Osteoblast (primary cell): ENCODE measurements around the gene LMF2. TPM values are rescaled to one million over a fixed set of nuclear protein-coding genes. Genes with fewer than 3 reads are reported as not detected.

Experiments
- DNase-seq: peaks from one replicate; pipeline ENCODE4 v3.0.0; 2011; ENCODE audit warnings: low spot score, mixed read lengths; ENCODE audit not compliant: insufficient read length; ENCODE audit errors: missing footprints
- H2AFZ ChIP-seq: 2 replicates; pipeline ENCODE4 v1.6.0; 2011; ENCODE audit warnings: mild to moderate bottlenecking, low read length
- H3K27ac ChIP-seq: 2 replicates; pipeline ENCODE4 v1.5.1; 2011; ENCODE audit warnings: mild to moderate bottlenecking, low read depth, low read length, moderate library complexity
- H3K27me3 ChIP-seq: 2 replicates; pipeline ENCODE4 v1.6.0; 2012; ENCODE audit warnings: mild to moderate bottlenecking, control low read depth, inconsistent platforms, low read length, moderate library complexity; ENCODE audit not compliant: insufficient read depth
- H3K36me3 ChIP-seq: 2 replicates; pipeline ENCODE4 v1.5.1; 2011; ENCODE audit warnings: mild to moderate bottlenecking, low read length, control low read depth, moderate library complexity; ENCODE audit not compliant: insufficient read depth
- H3K4me1 ChIP-seq: 2 replicates; pipeline ENCODE4 v1.5.1; 2011; ENCODE audit warnings: mild to moderate bottlenecking, low read length, control low read depth, moderate library complexity; ENCODE audit not compliant: insufficient read depth
- H3K4me2 ChIP-seq: 2 replicates; pipeline ENCODE4 v1.6.0; 2011; ENCODE audit warnings: mild to moderate bottlenecking, low read length; ENCODE audit not compliant: insufficient read depth
- H3K4me3 ChIP-seq: fragments of 200-600 bp; sonication (generic); 3 replicates; pipeline ENCODE4 v1.5.1; 2012; ENCODE audit warnings: mild to moderate bottlenecking, low read length, inconsistent platforms; ENCODE audit not compliant: insufficient read depth
- H3K79me2 ChIP-seq: 2 replicates; pipeline ENCODE4 v1.6.0; 2012; ENCODE audit warnings: mild to moderate bottlenecking, low read length, control low read depth, inconsistent platforms; ENCODE audit not compliant: insufficient read depth
- H3K9me3 ChIP-seq: 2 replicates; pipeline ENCODE4 v1.5.1; 2011; ENCODE audit warnings: low read depth, low read length, control low read depth
- H4K20me1 ChIP-seq: 2 replicates; pipeline ENCODE4 v1.6.0; 2012; ENCODE audit warnings: mild to moderate bottlenecking, low read length, control low read depth; ENCODE audit not compliant: insufficient read depth
- CTCF ChIP-seq: IDR thresholded peaks from 2 replicates; pipeline ENCODE4 v1.5.1; 2011; ENCODE audit warnings: mild to moderate bottlenecking, low read depth, low read length, moderate library complexity; ENCODE audit errors: extremely low read depth
- total RNA-seq: library from RNA; depleted of rRNA; stranded (reverse); fragments of >200 nt; gene quantifications from 2 replicates; pipeline ENCODE4 v1.2.3, GENCODE V29; 2012

The LMF2 gene
- total RNA-seq, 1 donor, result 56.8 TPM

GRCh38 chr22:50470491-50470890 lies 37.0 kb downstream of the LMF2 start:
- Histone ChIP-seq H3K4me2 (no peak overlapping the region), H3K27me3 (no peaks in the 10 kb centered on the region), H3K27ac (no peak overlapping the region), H3K4me1 (peaks cover 18% of the 10 kb centered on the region), H2AFZ (no peak overlapping the region), H3K9me3 (no peaks in the 10 kb centered on the region), H4K20me1 (peaks cover 65% of the 10 kb centered on the region), H3K79me2 (peaks cover 73% of the 10 kb centered on the region), H3K4me3 (no peak overlapping the region), H3K36me3 (peaks cover 19% of the 10 kb centered on the region)
- no peak for TF ChIP-seq CTCF
- DNase-seq, result no peak

- DNase-seq, result peak; percentile 93
- peaks cover 27% of the 10 kb centered on the region for H3K36me3 ChIP-seq
- peaks cover 72% of the 10 kb centered on the region for H3K79me2 ChIP-seq
- H3K4me2 ChIP-seq, result no peak overlapping the region
- no peaks in the 10 kb centered on the region for H3K9me3 ChIP-seq
- no peak overlapping the region for H3K4me3 ChIP-seq
- no peak overlapping the region for H2AFZ ChIP-seq
- no peaks in the 10 kb centered on the region for H3K27me3 ChIP-seq
- H4K20me1 ChIP-seq, result peaks cover 65% of the 10 kb centered on the region
- H3K4me1 ChIP-seq, result peaks cover 13% of the 10 kb centered on the region
- H3K27ac ChIP-seq, result no peak overlapping the region
- TF ChIP-seq CTCF, result no peak
Measured at GRCh38 chr22:50469377-50470305, 37.9 kb downstream of the LMF2 start.

GRCh38 chr22:50468626-50469025 lies 38.9 kb downstream of the LMF2 start:
- H3K9me3 ChIP-seq, result no peaks in the 10 kb centered on the region
- peaks cover 9% of the 10 kb centered on the region for H3K4me1 ChIP-seq
- DNase-seq, result no peak

More at GRCh38 chr22:50468626-50469025, 38.9 kb downstream of the LMF2 start:
- Histone ChIP-seq H3K79me2 (peaks cover 64% of the 10 kb centered on the region), H3K4me2 (no peak overlapping the region), H3K4me3 (no peak overlapping the region), H3K27ac (no peak overlapping the region), H3K36me3 (peaks cover 36% of the 10 kb centered on the region), H3K27me3 (no peaks in the 10 kb centered on the region), H4K20me1 (peaks cover 59% of the 10 kb centered on the region), H2AFZ (no peak overlapping the region)
- TF ChIP-seq CTCF, result no peak
